HG03457 (cell line): ENCODE measurements around the gene FAM168A.
"Not testable (repeated sequence)": the region's sequence is repeated elsewhere in the genome, so short reads cannot be mapped to it uniquely, and the experiment has no call there.

Experiments used
- ATAC-seq: cut with Tn5 transposase; IDR thresholded peaks from one replicate; pipeline ENCODE4 v1.9.1; 2021; ENCODE audit warnings: moderate number of reproducible peaks; ENCODE audit not compliant: unreplicated experiment

The FAM168A gene

GRCh38 chr11:73597336-73597955 lies 466 bp downstream of the FAM168A start:
- no peak for ATAC-seq

- ATAC-seq = no peak
Measured at GRCh38 chr11:73596547-73596946, 1.4 kb downstream of the FAM168A start.

GRCh38 chr11:73592640-73593039 lies 5.3 kb downstream of the FAM168A start:
- ATAC-seq = no peak

- no peak for ATAC-seq
Measured at GRCh38 chr11:73591743-73592142, 6.2 kb downstream of the FAM168A start.

- no peak for ATAC-seq
Measured at GRCh38 chr11:73590991-73591390, 6.9 kb downstream of the FAM168A start.

GRCh38 chr11:73586791-73587190 lies 11.1 kb downstream of the FAM168A start:
- ATAC-seq = no peak

- no peak for ATAC-seq
Measured at GRCh38 chr11:73585834-73586575, 11.9 kb downstream of the FAM168A start.

- no peak for ATAC-seq
Measured at GRCh38 chr11:73584831-73585230, 13.1 kb downstream of the FAM168A start.

- no peak for ATAC-seq
Measured at GRCh38 chr11:73582653-73583052, 15.3 kb downstream of the FAM168A start.

- ATAC-seq = not testable (repeated sequence)
Measured at GRCh38 chr11:73580749-73581148, 17.2 kb downstream of the FAM168A start.

GRCh38 chr11:73579641-73580434 lies 18.1 kb downstream of the FAM168A start:
- ATAC-seq = no peak

GRCh38 chr11:73578592-73579185 lies 19.2 kb downstream of the FAM168A start:
- ATAC-seq = no peak

- ATAC-seq = no peak
Measured at GRCh38 chr11:73577496-73577917, 20.4 kb downstream of the FAM168A start.

GRCh38 chr11:73576185-73576614 lies 21.7 kb downstream of the FAM168A start:
- no peak for ATAC-seq

- not testable (repeated sequence) for ATAC-seq
Measured at GRCh38 chr11:73571982-73572381, 25.9 kb downstream of the FAM168A start.

GRCh38 chr11:73570415-73571114 lies 27.3 kb downstream of the FAM168A start:
- no peak for ATAC-seq

- no peak for ATAC-seq
Measured at GRCh38 chr11:73566977-73567755, 30.7 kb downstream of the FAM168A start.

GRCh38 chr11:73566422-73566821 lies 31.5 kb downstream of the FAM168A start:
- ATAC-seq = no peak

GRCh38 chr11:73565804-73566203 lies 32.1 kb downstream of the FAM168A start:
- ATAC-seq = no peak

- ATAC-seq = no peak
Measured at GRCh38 chr11:73564903-73565302, 33.0 kb downstream of the FAM168A start.
